Measurements from ENCODE around the gene CEP85. TPM values are rescaled to one million over a fixed set of nuclear protein-coding genes. Genes with fewer than 3 reads are reported as not detected.
"Not testable (repeated sequence)": the region's sequence is repeated elsewhere in the genome, so short reads cannot be mapped to it uniquely, and the experiment has no call there.

Gene CEP85
- total RNA-seq, 2 experiments from 2014 or later = 47.1 to 55.2 TPM

DNA sequence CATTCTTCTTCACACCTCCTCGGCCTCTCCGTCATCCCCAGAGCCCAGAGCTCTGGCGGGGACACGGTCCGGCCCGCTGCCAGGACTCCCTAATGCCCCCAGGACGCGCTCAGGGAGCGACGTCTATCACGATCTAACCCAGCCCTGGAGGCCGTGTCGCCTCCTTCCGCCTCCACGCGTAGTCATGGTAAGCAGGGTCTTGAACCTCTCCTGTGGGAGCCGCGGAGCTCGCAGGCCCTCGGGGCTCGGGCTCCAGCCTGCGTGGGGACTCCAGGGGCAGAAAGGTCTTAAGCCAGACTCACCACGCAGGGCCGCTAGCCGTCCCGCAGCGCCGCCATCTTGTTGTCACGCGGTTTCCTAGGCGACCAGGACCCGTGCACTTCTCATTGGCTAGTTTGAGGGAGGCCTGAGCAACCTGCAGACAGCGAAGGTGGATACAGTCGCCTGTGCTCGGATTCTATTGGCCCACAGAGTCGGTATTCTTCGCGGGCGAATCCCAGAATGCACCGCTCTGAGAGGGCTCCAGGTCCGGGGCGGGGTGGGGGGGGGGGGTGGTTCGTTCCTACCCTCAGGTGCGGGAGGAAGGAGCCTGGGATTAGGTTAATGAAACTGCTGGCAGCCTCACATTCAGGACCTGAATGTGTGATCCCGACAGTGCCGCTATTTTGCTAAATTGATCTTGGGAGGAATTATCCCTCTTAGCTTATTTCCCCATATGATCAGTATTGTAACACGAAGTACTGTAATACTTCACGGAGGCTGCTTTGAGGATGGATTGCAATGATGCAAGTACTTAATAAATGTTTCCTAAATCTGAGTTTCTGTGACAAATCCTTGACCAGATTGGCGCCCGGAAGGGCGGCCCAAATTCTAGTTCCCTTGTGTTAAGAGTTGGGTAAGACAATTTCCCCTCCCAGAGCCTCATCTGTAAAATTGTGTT, 72.6 kb downstream of the CEP85 start, which contains the start of gene UBXN11:
TSS of gene UBXN11 (minus strand) at position 347 of the 940 bp plus-strand sequence. CDS start 3,753 bp downstream, outside the sequence.
- peak within 1 kb of the TSS; percentile 98 for H3K27ac ChIP-seq (ENCODE audit: low read depth, low read length, poor library complexity, severe bottlenecking)
- H3K4me2 ChIP-seq (ENCODE audit: low read length) = peak within 1 kb of the TSS; percentile 96
- no peaks in the 10 kb centered on the region for H3K9me3 ChIP-seq (ENCODE audit: low read length)
- ChIA-PET POLR2A (interaction anchor here (0.5 to 7.9 kb wide), 9 partner anchors 7 to 1182 kb away, joined by 3 to 106 read pairs (median 6); partner anchors contain the start of genes CD52 and SH3BGRL3), CTCF (ENCODE audit: unreplicated experiment) (interaction anchor here (0.5 to 2.3 kb wide), 3 partner anchors 10 to 17 kb away, joined by 3 to 23 read pairs (median 3); no protein-coding TSS in a partner anchor)
- H3K4me1 ChIP-seq (ENCODE audit: insufficient read depth, low read length, poor library complexity, severe bottlenecking) = peaks cover 67% of the 10 kb centered on the region
- peak within 1 kb of the TSS; percentile 95 for H3K4me3 ChIP-seq (ENCODE audit: low read depth, low read length, poor library complexity, severe bottlenecking)
- peaks cover 39% of the 10 kb centered on the region for H3K79me2 ChIP-seq (ENCODE audit: insufficient read depth, low read depth, low read length)
- peak; percentile 98 for DNase-seq (ENCODE audit: low spot score)
- peak within 1 kb of the TSS; percentile 51; the same call in 1 of the 2 replicates for H2AFZ ChIP-seq (ENCODE audit: low read length)
- BruUV-seq (replicated peaks) = TSS peak; percentile 97
- no peak for TF ChIP-seq EZH2phosphoT487 (IDR thresholded peaks at IDR 0.05; ENCODE audit: borderline replicate concordance, low read depth, low read length)
- TF ChIP-seq, protein P1, sequence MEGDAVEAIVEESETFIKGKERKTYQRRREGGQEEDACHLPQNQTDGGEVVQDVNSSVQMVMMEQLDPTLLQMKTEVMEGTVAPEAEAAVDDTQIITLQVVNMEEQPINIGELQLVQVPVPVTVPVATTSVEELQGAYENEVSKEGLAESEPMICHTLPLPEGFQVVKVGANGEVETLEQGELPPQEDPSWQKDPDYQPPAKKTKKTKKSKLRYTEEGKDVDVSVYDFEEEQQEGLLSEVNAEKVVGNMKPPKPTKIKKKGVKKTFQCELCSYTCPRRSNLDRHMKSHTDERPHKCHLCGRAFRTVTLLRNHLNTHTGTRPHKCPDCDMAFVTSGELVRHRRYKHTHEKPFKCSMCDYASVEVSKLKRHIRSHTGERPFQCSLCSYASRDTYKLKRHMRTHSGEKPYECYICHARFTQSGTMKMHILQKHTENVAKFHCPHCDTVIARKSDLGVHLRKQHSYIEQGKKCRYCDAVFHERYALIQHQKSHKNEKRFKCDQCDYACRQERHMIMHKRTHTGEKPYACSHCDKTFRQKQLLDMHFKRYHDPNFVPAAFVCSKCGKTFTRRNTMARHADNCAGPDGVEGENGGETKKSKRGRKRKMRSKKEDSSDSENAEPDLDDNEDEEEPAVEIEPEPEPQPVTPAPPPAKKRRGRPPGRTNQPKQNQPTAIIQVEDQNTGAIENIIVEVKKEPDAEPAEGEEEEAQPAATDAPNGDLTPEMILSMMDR (conservative IDR thresholded peaks at IDR 0.05; ENCODE audit: low read length) = no peak
- peaks cover 9% of the 10 kb centered on the region; the same call in 1 of the 2 replicates for H3K36me3 ChIP-seq (ENCODE audit: insufficient read depth, low read length)
- H3K9me2 ChIP-seq (ENCODE audit: insufficient read depth, low read length) = no peaks in the 10 kb centered on the region
- no peaks in the 10 kb centered on the region for H4K20me1 ChIP-seq (ENCODE audit: insufficient read depth, low read length)
- intact Hi-C loops (cut with micrococcal nuclease; ENCODE audit: unreplicated experiment) = loop anchor here (1.0 kb wide), 2 partner anchors 9 to 17 kb away; no protein-coding TSS in a partner anchor

DNA sequence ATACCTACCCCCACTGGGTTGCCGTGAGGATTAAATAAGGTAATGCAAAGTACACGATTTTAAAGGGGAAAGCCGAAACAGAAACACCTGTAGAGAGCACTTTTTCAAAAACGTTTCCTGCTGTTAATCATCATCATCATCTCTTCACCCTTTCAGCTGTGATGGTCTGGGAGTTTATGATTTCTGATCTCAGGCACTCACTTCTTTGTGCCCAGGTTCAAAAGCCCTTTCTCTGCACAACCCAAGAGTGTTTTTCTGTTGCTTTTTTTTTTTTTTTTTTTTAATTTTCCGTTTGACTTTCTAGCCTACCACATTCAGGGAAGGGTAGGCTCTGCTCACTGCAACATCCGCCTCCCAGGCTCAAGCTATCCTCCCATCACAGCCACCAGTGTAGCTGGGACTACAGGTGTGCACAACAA, 73.4 kb downstream of the CEP85 start:
- intact Hi-C loops (cut with micrococcal nuclease; ENCODE audit: unreplicated experiment) = loop anchor here (1.0 kb wide), 2 partner anchors 8 to 18 kb away; no protein-coding TSS in a partner anchor
- BruUV-seq (replicated peaks) = no TSS peak
- Histone ChIP-seq H4K20me1 (ENCODE audit: insufficient read depth, low read length) (no peaks in the 10 kb centered on the region), H3K9me2 (ENCODE audit: insufficient read depth, low read length) (no peaks in the 10 kb centered on the region), H3K27ac (ENCODE audit: low read depth, low read length, poor library complexity, severe bottlenecking) (peak overlapping the region; percentile 98), H3K79me2 (ENCODE audit: insufficient read depth, low read depth, low read length) (peaks cover 39% of the 10 kb centered on the region), H3K4me3 (ENCODE audit: low read depth, low read length, poor library complexity, severe bottlenecking) (peak overlapping the region; percentile 95), H2AFZ (ENCODE audit: low read length) (peak overlapping the region; percentile 24; the same call in 1 of the 2 replicates), H3K4me1 (ENCODE audit: insufficient read depth, low read length, poor library complexity, severe bottlenecking) (peaks cover 65% of the 10 kb centered on the region), H3K9me3 (ENCODE audit: low read length) (no peaks in the 10 kb centered on the region), H3K4me2 (ENCODE audit: low read length) (peak overlapping the region; percentile 94), H3K36me3 (ENCODE audit: insufficient read depth, low read length) (peaks cover 5% of the 10 kb centered on the region; the same call in 1 of the 2 replicates)
- ChIA-PET CTCF (ENCODE audit: unreplicated experiment) (interaction anchor here (0.6 to 2.3 kb wide), 5 partner anchors 9 to 227 kb away, joined by 3 to 23 read pairs (median 4); partner anchors contain the start of gene CD52), POLR2A (interaction anchor here (0.6 to 7.9 kb wide), 11 partner anchors 8 to 695 kb away, joined by 3 to 106 read pairs (median 6); partner anchors contain the start of genes CD52 and SH3BGRL3)
- DNase-seq (ENCODE audit: low spot score) = peak; percentile 76
- TF ChIP-seq, protein P1 (conservative IDR thresholded peaks at IDR 0.05; ENCODE audit: low read length) = no peak
- TF ChIP-seq EZH2phosphoT487 (IDR thresholded peaks at IDR 0.05; ENCODE audit: borderline replicate concordance, low read depth, low read length) = no peak

DNA sequence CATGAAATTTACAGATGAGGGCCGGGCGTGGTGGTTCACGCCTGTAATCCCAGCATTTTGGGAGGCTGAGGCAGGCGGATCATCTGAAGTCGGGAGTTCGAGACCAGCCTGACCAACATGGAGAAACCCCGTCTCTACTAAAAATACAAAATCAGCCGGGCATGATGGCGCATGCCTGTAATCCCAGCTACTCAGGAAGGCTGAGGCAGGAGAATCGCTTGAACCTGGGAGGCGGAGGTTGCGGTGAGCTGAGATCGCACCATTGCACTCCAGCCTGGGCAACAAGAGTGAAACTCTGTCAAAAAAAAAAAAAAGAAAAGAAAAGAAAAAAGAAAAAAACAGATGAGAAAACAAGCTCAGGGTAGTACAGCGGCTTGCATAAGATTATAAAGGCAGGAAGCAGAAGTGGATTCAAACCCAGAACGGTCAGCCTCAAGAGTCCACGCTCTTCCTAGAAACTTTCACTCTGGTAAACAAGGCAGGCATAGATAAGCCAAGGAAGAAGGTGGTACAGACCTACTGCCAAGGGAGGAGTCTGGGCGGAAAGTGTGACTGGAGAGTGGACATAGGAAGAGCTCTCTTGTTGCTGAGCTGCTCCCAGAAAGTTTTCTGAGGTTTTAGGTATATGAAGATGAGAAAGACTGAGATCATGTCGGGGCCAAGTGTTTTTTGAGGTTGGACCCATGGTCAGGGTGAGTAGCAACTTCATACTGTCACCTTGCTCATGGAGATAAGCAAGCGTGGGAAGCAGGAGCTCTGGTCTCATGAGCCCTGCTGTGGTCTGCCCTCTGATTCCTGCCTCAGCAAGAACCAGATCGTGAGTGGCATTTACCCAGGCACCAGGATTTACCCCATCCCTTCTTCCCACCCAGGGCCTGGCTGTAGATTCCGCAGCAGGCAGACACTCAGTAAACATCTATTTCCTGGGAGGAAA, 74.2 kb downstream of the CEP85 start:
- POLR2A ChIA-PET = interaction anchor here (0.6 to 7.9 kb wide), 13 partner anchors 9 to 1425 kb away, joined by 3 to 106 read pairs (median 4); partner anchors contain the start of genes CD52 and SH3BGRL3
- peaks cover 31% of the 10 kb centered on the region for H3K79me2 ChIP-seq (ENCODE audit: insufficient read depth, low read depth, low read length)
- peak overlapping the region; percentile 98 for H3K27ac ChIP-seq (ENCODE audit: low read depth, low read length, poor library complexity, severe bottlenecking)
- H3K36me3 ChIP-seq (ENCODE audit: insufficient read depth, low read length); H3K9me2 ChIP-seq (ENCODE audit: insufficient read depth, low read length); H4K20me1 ChIP-seq (ENCODE audit: insufficient read depth, low read length); H3K9me3 ChIP-seq (ENCODE audit: low read length); BruUV-seq (replicated peaks); DNase-seq (ENCODE audit: low spot score): not testable (repeated sequence)
- peak overlapping the region; percentile 94 for H3K4me2 ChIP-seq (ENCODE audit: low read length)
- intact Hi-C loops (cut with micrococcal nuclease; ENCODE audit: unreplicated experiment) = loop anchor here (1.0 kb wide), 2 partner anchors 7 to 19 kb away; no protein-coding TSS in a partner anchor
- peak overlapping the region; percentile 95 for H3K4me3 ChIP-seq (ENCODE audit: low read depth, low read length, poor library complexity, severe bottlenecking)
- CTCF ChIA-PET (ENCODE audit: unreplicated experiment) = interaction anchor here (0.6 to 2.3 kb wide), 5 partner anchors 10 to 226 kb away, joined by 3 to 23 read pairs (median 4); partner anchors contain the start of gene CD52
- peak overlapping the region; percentile 23; the same call in 1 of the 2 replicates for H2AFZ ChIP-seq (ENCODE audit: low read length)
- peaks cover 62% of the 10 kb centered on the region for H3K4me1 ChIP-seq (ENCODE audit: insufficient read depth, low read length, poor library complexity, severe bottlenecking)
